HG03097 (cell line): ENCODE results near the gene MALRD1.
"Not testable (repeated sequence)": the region's sequence is repeated elsewhere in the genome, so short reads cannot be mapped to it uniquely, and the experiment has no call there.

Experiments used
- ATAC-seq: cut with Tn5 transposase; IDR thresholded peaks from one replicate; pipeline ENCODE4 v1.9.1; 2021; ENCODE audit not compliant: unreplicated experiment, low FRiP score

Gene MALRD1

GRCh38 chr10:19469521-19469920 lies 420.9 kb downstream of the MALRD1 start:
- no peak for ATAC-seq

GRCh38 chr10:19479854-19480253 lies 431.3 kb downstream of the MALRD1 start:
- no peak for ATAC-seq

DNA sequence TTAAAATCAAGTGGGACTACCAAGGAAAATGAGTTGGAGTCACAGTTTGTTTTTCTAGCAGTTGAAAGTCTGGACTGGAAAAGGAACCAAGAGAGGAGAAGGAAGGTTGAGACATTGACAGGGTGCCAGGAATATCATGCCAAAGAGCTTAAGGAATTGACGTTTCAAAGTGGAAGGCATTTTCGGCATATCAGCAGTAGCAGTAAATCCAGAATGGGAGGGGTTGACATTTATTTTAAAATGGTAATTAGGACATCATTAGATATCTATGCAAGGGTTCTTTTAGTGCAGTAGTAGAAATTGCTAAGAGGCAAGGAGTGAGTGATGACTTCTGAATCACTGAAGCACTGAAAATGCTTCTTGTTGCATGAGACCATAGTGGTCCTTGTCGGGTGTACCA lies 431.8 kb downstream of the MALRD1 start:
- no peak for ATAC-seq

- no peak for ATAC-seq
These were observed 434.8 kb downstream of the MALRD1 start for GRCh38 chr10:19483421-19483820.

- no peak for ATAC-seq
These were observed 440.1 kb downstream of the MALRD1 start for GRCh38 chr10:19488592-19489280.

DNA sequence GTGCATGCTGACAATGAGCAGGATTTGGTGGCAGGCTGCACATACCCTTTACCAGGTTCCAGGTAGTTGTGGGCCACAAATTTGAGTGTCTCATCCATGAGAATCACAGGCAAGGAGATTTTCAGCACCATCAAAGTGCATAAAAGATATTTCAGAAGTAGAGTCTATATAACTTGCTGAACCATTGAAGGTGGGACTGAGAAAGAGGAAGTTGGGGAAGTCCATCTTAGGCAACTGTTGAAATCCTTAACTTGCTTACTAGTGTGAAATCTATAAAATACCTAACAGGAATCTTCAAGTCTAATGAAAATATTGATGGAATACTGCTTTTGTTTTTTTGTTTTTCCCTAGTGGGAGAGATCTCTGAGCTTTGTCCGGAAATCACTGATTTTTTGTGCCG lies 442.6 kb downstream of the MALRD1 start:
- ATAC-seq, result no peak

- ATAC-seq, result no peak
These were observed 445.3 kb downstream of the MALRD1 start for GRCh38 chr10:19493917-19494316.

DNA sequence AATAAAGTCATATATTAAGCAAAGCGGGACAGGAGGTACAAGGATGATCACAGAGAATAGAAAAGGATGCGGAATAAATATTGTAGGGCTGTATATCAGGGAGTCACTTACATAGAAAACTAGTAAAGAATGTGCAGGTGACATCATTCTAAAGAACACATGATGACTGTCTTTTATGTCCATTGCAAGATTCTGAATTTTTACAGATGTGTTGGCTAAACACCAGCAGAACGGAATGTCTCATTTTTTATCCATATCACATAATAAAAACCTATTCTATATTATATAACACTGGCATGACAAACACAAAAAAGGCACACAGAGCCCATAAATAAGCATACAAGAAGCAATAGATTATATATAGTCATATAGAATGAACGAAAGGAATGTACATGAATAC lies 448.4 kb downstream of the MALRD1 start:
- ATAC-seq, result no peak

DNA sequence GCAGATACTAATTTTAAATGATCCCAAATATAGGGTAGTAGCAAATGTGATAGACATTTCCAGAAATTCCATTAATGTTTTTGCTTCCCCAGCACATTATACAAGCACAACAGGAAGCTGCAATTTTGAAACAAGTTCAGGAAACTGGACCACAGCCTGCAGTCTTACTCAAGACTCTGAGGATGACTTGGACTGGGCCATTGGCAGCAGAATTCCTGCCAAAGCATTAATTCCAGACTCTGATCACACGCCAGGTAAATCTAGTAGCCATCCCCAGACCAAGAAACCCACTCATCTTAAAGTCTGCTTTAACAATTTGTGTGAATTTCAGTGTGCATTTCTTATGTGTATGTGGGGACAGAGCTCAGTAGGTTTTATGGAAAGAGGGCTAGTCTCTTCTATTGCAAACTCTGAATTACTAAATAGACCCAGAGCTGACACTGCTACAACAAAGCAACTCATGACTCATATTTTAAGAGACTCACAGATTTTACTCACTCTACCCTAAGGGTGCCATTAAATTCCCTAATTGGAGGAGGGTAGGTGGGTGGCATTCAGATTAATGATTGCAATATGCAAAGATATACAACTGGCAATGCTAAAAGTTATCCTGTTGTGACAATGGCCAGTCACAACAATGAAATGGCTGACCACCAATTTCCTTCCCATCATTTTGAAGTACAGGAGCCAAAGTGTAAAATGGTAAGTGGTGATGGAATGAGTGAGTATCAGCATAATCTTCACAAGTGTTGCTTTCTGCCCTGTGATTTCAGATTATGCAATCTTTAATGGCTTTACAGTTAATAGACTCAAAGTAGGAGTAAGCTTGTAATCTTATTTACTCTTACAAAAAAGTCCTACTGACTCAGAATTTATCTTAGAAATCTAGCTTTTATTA lies 450.0 kb downstream of the MALRD1 start:
- no peak for ATAC-seq

DNA sequence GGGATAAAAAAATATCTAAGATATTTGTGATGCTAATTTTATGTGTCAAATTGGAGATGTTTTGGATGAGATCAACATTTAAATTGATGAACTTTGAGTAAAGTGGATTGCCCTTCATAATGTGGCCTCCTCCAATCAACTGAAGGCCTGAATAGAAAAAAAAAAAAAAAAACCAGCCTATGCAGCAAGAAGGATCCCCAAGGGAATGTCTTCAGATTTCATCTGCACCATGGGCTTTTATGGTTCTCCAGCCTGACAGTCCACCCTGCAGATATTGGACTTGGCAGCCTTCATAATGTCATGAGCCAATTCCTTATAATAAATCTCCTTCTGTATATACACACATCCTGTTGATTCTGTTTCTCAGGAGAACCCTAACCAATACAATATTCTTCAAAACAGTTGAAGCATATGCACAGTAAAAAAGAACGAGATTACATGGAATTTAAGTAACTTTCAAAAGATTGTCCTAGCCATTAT lies 450.7 kb downstream of the MALRD1 start:
- ATAC-seq, result no peak

GRCh38 chr10:19500959-19501358 lies 452.4 kb downstream of the MALRD1 start:
- ATAC-seq, result no peak

- ATAC-seq, result no peak
These were observed 457.0 kb downstream of the MALRD1 start for GRCh38 chr10:19505320-19506312.

GRCh38 chr10:19510005-19510732 lies 461.6 kb downstream of the MALRD1 start:
- not testable (repeated sequence) for ATAC-seq

GRCh38 chr10:19518109-19518508 lies 469.5 kb downstream of the MALRD1 start:
- ATAC-seq, result no peak

DNA sequence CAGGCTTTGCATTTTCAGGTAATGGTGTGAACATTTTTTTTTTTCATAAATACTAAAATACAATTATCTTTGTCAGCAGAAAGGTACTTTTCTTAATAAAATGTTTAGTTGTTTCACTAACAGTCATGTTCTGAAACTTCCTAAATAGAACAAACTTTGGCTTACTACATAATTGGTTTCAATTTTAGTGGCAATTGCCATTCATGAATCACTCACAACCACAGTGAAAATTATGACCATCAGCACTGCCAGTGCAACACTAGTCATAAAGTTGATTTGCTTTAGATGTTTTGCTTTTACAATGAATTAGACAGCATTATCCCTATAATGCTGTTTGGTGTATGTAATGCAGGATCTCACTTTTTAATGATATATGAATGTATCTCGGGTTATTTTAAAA lies 470.0 kb downstream of the MALRD1 start:
- no peak for ATAC-seq

- no peak for ATAC-seq
These were observed 482.7 kb downstream of the MALRD1 start for GRCh38 chr10:19531324-19531723.

DNA sequence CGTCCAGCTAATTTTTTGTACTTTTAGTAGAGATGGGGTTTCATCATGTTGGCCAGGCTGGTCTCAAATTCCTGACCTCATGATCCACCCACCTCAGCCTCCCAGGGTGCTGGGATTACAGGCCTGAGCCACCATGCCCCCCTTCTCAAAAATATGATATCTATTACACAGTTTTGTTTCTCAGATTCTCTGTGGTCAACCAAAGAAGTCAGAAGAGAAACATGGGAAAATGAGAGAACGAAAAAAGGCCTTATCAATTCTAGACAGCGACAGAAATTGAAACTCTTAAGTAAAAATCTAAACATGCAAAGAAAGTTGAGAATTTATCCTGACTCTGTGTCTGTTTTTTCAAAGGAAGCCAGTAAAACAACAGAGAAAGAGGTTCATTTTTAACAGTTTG lies 483.8 kb downstream of the MALRD1 start:
- ATAC-seq, result no peak

GRCh38 chr10:19541299-19541698 lies 492.7 kb downstream of the MALRD1 start:
- no peak for ATAC-seq

DNA sequence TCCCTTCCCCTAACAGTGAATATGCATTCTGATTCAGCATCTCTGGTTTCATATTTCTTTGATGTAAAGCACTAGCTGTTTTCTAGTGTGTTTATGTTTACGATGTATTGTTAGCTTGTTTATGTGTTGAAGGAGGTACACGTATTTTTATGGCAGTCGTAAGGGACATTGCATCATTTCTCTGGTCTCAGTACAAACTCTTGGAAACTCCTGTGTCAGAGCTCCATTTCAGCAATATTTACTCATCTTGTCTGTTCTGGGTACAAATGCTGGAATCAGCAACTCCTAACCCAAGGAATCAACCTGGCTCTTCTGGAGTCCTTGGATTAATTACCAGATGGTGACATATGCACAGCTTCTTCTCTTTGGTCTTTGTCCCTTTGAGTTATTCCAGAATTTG lies 497.6 kb downstream of the MALRD1 start:
- no peak for ATAC-seq

GRCh38 chr10:19549503-19549902 lies 500.9 kb downstream of the MALRD1 start:
- no peak for ATAC-seq
